ENCODE data around the gene ARHGAP10.
"Not testable (repeated sequence)": the region's sequence is repeated elsewhere in the genome, so short reads cannot be mapped to it uniquely, and the experiment has no call there.

ARHGAP10 gene

DNA sequence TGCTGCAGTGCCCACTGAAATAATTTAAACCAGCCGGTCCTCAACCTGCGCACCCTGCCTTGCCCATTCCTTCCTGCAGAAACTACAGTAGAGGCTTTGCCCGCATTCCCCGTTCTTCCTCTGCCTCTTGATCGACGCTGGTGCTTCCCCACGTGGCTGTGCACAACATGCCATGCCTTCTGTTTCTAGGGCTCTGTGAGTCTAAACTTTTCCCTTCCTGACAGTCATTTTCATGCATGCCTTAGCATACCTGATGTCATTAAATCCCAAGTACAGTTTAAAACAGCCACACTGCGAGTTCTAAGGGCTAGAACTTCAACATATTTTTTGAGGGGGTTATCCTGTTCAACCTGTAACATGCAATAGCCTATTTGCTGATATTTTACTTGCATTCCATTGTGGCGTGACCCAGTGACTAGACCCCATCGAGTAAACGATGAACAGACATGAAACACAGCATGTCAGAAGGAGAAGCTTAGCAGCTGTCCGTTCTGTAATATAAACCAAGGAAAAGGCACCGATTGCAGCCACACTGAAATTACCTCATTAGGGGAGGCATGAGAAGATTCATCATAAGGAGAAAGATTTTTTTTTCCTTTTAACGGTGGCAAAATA lies 232.5 kb downstream of the ARHGAP10 start:
- no peak for DNase-seq

GRCh38 chr4:147965056-147965455 lies 233.2 kb downstream of the ARHGAP10 start:
- DNase-seq = no peak

GRCh38 chr4:147965873-147966272 lies 234.0 kb downstream of the ARHGAP10 start:
- DNase-seq = no peak

- DNase-seq = no peak
These were observed 236.8 kb downstream of the ARHGAP10 start for GRCh38 chr4:147968641-147969040.

DNA sequence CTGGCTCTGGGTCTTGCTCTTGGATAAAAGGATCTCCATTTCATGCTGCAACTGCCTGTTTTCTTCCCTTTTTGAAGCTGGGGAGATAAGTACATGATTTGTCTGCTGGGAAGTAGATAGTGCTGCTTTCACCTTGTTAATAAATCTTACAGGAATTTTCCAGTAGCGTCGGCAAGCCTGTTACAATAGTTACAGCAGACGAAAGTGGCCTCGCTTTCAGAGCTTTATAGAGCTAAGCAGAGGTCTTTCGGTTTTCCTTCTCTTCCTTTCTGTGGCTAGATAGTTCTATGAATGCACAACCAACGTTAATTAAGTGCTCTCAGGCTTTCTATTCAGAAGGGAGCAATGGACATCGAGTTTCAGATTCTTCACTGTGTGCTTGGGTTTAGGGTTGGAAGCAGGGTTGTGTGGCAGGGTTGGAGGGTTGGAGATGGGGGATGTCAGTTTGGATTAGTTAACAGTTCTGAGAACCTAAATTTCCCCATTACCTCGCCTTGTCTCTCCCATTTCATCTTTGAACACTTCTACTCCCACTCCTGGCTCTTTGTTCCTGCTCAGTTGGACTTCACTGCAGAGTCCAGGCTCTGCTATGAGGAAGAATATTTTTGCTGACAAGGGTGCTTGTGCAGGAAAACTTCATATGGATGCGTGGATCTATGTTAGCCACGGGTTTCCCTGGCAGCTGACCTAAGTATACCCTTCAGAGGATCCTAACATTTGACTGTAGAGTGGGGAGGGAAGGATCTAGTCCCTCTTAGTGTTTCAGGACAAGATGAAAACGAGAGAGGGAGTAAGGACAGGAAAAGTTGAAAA lies 237.9 kb downstream of the ARHGAP10 start:
- DNase-seq = no peak

DNA sequence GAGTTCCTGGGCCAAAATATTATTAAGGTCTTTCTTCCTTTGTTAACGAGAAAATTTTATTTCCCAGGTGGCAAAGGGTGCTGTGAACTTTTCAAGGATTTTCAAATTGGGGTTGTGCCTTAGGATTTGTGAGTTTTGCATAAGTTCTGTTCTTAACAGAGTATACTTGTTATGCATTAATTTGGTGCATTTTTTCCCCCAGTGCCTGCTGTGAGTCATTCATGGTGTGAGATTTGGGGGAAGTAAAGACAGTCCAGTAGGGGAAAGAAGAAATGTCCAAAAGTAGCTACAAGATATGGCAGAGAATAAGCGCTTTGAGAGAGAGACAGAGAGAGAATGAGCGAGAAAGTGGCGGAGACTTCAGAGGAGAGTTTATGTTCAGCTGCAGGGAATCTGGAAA lies 239.2 kb downstream of the ARHGAP10 start:
- no peak for DNase-seq

DNA sequence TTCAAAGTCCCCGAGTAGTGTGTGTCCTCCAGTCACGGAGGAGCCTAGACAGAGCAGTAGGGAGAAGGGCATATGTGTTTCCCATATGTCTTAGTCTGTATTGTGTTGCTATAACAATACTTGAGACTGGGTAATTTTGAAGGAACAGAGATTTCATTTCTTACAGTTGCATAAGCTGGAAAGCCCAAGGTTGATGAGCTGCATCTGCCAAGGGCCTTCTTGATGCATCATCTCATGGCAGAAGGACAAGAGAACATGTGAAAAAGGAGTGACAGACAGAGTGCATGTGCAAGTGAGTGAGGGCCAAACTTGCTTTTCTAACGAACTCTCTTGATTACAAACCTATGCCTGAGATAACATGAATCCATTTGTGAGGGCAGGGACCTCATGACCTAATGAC lies 243.4 kb downstream of the ARHGAP10 start:
- DNase-seq = no peak

GRCh38 chr4:147975933-147976928 lies 244.3 kb downstream of the ARHGAP10 start:
- no peak for DNase-seq

DNA sequence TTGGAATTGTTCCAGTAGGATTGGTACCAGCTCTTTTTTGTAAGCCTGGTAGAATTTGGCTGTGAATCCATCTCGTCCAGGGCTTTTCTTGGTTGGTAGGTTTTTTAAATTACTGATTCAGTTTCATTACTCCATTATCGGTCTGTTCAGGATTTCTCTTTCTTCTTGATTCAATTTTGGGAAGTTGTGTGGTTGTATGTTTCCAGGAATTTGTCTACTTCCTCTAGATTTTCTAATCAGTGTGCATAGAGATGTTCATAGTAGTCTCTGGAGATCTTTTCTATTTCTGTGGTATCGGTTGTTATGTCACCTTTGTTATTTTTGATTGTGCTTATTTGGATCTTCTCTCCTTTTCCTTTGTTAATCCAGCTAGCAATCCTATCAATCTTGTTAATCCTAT lies 248.7 kb downstream of the ARHGAP10 start:
- no peak for DNase-seq

GRCh38 chr4:147981305-147981704 lies 249.4 kb downstream of the ARHGAP10 start:
- DNase-seq = no peak

DNA sequence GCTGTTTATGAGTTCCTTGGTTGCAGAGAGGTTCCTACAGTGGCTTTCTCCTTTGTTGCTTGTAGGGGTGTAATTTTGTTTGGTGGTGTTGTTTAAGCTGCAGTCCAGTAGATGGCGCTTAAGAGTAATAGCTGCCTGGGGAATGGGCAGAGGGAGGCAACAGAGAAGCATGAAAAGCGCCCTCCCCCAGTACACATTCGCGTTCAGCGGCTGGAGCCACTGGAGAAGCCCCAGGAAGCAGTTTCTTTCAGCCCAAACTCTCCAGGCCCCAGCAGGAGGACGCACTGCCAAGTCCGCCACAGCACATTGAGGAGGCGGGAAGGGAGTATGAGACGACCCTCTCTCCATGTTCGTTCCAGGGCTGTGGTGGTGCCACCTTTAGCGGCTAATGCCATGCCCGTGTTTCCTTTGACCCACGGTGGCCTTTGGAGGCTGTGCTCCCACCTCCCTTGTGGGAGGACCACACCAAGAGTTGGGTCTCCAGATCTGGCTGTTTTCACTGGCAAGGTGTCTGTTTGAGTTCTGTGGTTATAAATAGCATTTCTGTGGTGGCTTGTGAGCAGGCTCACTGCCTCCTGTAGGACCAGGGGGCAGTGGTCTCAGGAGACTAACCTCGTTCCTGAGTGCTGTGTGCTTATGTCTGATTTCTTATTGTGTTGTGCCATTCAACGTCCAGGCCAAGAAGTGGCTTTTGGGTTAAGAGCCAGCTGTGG lies 252.3 kb downstream of the ARHGAP10 start:
- DNase-seq = no peak

- no peak for DNase-seq
These were observed 252.9 kb downstream of the ARHGAP10 start for GRCh38 chr4:147984778-147985138.

GRCh38 chr4:147985376-147985775 lies 253.5 kb downstream of the ARHGAP10 start:
- no peak for DNase-seq

GRCh38 chr4:147987252-147987651 lies 255.4 kb downstream of the ARHGAP10 start:
- no peak for DNase-seq

DNA sequence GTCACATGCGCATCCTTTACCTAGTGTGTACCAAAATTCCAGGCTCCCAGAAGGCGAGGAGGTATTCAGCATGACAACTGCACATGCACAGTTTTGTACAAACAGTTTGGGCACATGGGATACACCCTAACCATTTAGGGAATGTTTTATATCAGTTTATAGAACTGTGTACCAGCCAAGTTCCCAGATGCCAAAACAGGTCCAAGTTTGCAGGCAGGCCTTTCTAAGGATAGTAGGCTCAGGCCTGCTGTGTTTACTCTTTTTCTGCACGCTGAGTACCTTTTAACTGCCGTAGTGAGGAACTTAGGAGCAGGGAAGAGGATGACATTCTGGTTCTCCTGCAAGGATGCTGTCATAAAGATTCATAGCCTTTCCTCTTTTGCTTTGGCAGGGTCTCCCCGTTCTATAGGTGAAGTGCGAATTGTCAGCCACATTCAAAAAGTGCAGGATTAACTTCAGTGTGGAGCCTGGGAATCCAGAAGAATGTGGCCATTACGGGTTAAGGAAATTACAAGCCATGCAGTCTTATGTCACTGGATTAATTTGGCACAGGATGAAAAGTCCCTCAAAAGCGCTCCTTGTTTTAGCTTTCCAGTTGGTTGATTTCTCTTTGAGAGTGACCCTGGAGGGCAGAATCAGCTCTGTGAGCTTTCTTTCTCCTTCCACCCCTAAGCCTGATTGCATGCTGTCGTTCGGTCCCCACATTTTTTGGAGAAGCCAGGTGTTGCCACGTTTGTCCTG lies 259.8 kb downstream of the ARHGAP10 start:
- no peak for DNase-seq

DNA sequence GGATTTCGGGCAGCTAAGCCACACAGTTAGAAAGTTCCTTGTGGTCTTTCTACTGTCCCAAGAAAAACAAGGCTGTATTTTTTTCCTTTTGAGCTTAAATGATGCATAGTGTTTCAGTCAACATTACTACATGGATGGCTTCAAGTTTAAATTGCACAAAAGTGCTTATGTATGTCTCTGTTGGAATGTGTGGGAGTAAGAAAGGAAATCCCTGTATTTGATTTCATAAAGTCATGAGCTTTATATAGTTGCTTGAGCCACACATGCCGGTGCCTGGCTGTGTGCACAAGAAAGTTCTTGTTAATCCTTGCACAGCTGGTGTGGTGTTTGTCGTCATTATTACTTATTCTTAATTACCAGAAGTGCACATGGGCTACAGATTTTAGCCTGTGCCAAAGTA lies 262.2 kb downstream of the ARHGAP10 start:
- no peak for DNase-seq

- DNase-seq = no peak
These were observed 262.9 kb downstream of the ARHGAP10 start for GRCh38 chr4:147994491-147995385.

GRCh38 chr4:147996859-147997258 lies 265.0 kb downstream of the ARHGAP10 start:
- DNase-seq = no peak

DNA sequence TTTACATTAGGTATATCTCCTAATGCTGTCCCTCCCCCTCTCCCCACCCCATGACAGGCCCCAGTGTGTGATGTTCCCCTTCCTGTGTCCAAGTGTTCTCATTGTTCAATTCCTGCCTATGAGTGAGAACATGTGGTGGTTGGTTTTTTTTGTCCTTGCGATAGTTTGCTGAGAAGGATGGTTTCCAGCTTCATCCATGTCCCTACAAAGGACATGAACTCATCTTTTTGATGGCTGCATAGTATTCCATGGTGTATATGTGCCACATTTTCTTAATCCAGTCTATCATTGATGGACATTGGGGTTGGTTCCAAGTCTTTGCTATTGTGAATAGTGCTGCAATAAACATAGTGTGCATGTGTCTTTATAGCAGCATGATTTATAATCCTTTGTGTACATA lies 268.1 kb downstream of the ARHGAP10 start:
- DNase-seq = not testable (repeated sequence)

- no peak for DNase-seq
These were observed 272.5 kb downstream of the ARHGAP10 start for GRCh38 chr4:148004228-148004857.

Measured in activated CD4-positive, CD25-positive, alpha-beta regulatory T cell treated with anti-CD3 and anti-CD28 coated beads, Interleukin-2, amount 50 U/mL, for 72 hours (primary cell).